Measurements from ENCODE around the gene NCDN. TPM values are rescaled to one million over a fixed set of nuclear protein-coding genes. Genes with fewer than 3 reads are reported as not detected.

NCDN gene
- total RNA-seq, 1 experiment from 2014 or later, result 39.2 TPM

GRCh38 chr1:35555212-35555584 is 2.4 kb upstream of the NCDN start:
- TF ChIP-seq RELA (CRISPR knock-in tag; IDR thresholded peaks at IDR 0.05; ENCODE audit: borderline replicate concordance) (no peak), FOXK1 (CRISPR knock-in tag; IDR thresholded peaks at IDR 0.05) (no peak), GRHL2 (CRISPR knock-in tag; IDR thresholded peaks at IDR 0.05; ENCODE audit: insufficient replicate concordance, severe bottlenecking) (no peak), ATF1 (CRISPR knock-in tag; IDR thresholded peaks at IDR 0.05) (no peak), ZBTB21 (CRISPR knock-in tag; IDR thresholded peaks at IDR 0.05; ENCODE audit: borderline replicate concordance) (no peak), SMAD4 (CRISPR knock-in tag; IDR thresholded peaks at IDR 0.05) (no peak), ZNF219 (CRISPR knock-in tag; IDR thresholded peaks at IDR 0.05; ENCODE audit: borderline replicate concordance) (no peak), ZNF281 (CRISPR knock-in tag; IDR thresholded peaks at IDR 0.05) (no peak), ATF3 (CRISPR knock-in tag; conservative IDR thresholded peaks at IDR 0.05) (no peak), ZNF263 (CRISPR knock-in tag; IDR thresholded peaks at IDR 0.05; ENCODE audit: low read depth) (no peak), MYBL2 (CRISPR knock-in tag; IDR thresholded peaks at IDR 0.05) (no peak), JAZF1 (CRISPR knock-in tag; IDR thresholded peaks at IDR 0.05) (no peak), USF1 (CRISPR knock-in tag; IDR thresholded peaks at IDR 0.05) (no peak), SP1 (CRISPR knock-in tag; conservative IDR thresholded peaks at IDR 0.05) (no peak; the same call in 1 of the 2 replicates), E2F5 (CRISPR knock-in tag; IDR thresholded peaks at IDR 0.05) (no peak), FOXP4 (CRISPR knock-in tag; IDR thresholded peaks at IDR 0.05) (no peak), ZNF416 (CRISPR knock-in tag; IDR thresholded peaks at IDR 0.05) (no peak), SMAD3 (CRISPR knock-in tag; IDR thresholded peaks at IDR 0.05; ENCODE audit: borderline replicate concordance) (no peak)
- peak; percentile 8 for ATAC-seq
- CTCF ChIA-PET, result no interaction called here

GRCh38 chr1:35555601-35556477 is 1.8 kb upstream of the NCDN start:
- ChIA-PET CTCF (interaction anchor here (1.3 kb wide), 2 partner anchors 9 to 105 kb away, joined by 8 read pairs; no protein-coding TSS in a partner anchor), POLR2A (interaction anchor here (0.6 to 1.9 kb wide), 2 partner anchors 15 to 17 kb away, joined by 4 to 8 read pairs; partner anchors contain the start of gene TFAP2E)
- peaks cover 21% of the 10 kb centered on the region for H3K36me3 Mint-ChIP-seq
- peaks cover 41% of the 10 kb centered on the region for H3K4me1 Mint-ChIP-seq
- H3K9me3 Mint-ChIP-seq, result no peaks in the 10 kb centered on the region
- DNase-seq (ENCODE audit: low spot score), result no peak
- no peaks in the 10 kb centered on the region for H3K27me3 Mint-ChIP-seq (ENCODE audit: low read depth)
- H3K27ac Mint-ChIP-seq, result peak overlapping the region; percentile 95
- no peak for ATAC-seq
- peak overlapping the region; percentile 98 for H3K4me3 Mint-ChIP-seq
- peak; percentile 60 for TF ChIP-seq GABPB1 (CRISPR knock-in tag; IDR thresholded peaks at IDR 0.05)
- no peak for TF ChIP-seq ZNF232 (CRISPR knock-in tag; IDR thresholded peaks at IDR 0.05)
- TF ChIP-seq NR1H2 (CRISPR knock-in tag; IDR thresholded peaks at IDR 0.05), result no peak
- no peak for TF ChIP-seq IRF2 (CRISPR knock-in tag; IDR thresholded peaks at IDR 0.05; ENCODE audit: borderline replicate concordance, low read depth)
- TF ChIP-seq PRDM15 (CRISPR knock-in tag; IDR thresholded peaks at IDR 0.05), result no peak

More at GRCh38 chr1:35555212-35555584, 2.4 kb upstream of the NCDN start:
- H3K27ac Mint-ChIP-seq, result peak overlapping the region; percentile 95
- peaks cover 41% of the 10 kb centered on the region for H3K4me1 Mint-ChIP-seq
- no peaks in the 10 kb centered on the region for H3K9me3 Mint-ChIP-seq
- POLR2A ChIA-PET, result no interaction called here
- H3K27me3 Mint-ChIP-seq (ENCODE audit: low read depth), result no peaks in the 10 kb centered on the region
- peak overlapping the region; percentile 98 for H3K4me3 Mint-ChIP-seq
- DNase-seq (ENCODE audit: low spot score), result no peak
- peaks cover 23% of the 10 kb centered on the region for H3K36me3 Mint-ChIP-seq

Measured in WTC11 (cell line).